ENCODE results near the gene ARHGAP29.
"Not testable (repeated sequence)": the region's sequence is repeated elsewhere in the genome, so short reads cannot be mapped to it uniquely, and the experiment has no call there.

The ARHGAP29 gene

GRCh38 chr1:94154989-94155388 is 82.4 kb downstream of the ARHGAP29 start (continued):
- no peak for TF ChIP-seq ZNF18 (tag by site-specific recombination; IDR thresholded peaks at IDR 0.05)

DNA sequence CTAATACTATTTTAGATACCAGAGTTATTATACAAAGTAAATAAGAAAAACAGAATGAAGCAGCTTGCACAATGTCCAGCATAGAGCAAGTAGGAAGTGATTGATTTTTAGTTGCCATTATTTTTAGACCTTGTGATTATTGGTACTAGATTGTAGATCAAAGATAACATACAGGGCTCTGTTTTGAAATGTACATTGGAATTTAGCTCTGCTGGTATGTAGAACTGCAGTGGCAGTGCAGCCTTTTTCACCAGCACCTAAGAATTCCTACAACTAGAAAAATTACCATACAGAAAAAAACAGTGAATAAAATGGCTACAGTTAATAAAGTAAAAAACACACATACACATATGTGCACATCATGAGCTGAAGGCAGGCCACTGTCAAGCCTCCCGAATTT is 84.3 kb downstream of the ARHGAP29 start:
- no peak overlapping the region for H3K27ac ChIP-seq (ENCODE audit: extremely low read depth, low read depth, low read length)
- no peaks in the 10 kb centered on the region for H3K9me3 ChIP-seq (ENCODE audit: control insufficient read depth, insufficient read depth, low read depth, low read length)
- ChIA-PET CTCF (no interaction called here), POLR2A (no interaction called here)
- TF ChIP-seq SP7 (tag by site-specific recombination; IDR thresholded peaks at IDR 0.05) = no peak
- no peak for TF ChIP-seq ZNF26 (tag by site-specific recombination; IDR thresholded peaks at IDR 0.05)
- TF ChIP-seq ZNF324 (tag by site-specific recombination; IDR thresholded peaks at IDR 0.05) = no peak
- no peak for TF ChIP-seq ZNF837 (tag by site-specific recombination; IDR thresholded peaks at IDR 0.05)
- TF ChIP-seq, protein P1, sequence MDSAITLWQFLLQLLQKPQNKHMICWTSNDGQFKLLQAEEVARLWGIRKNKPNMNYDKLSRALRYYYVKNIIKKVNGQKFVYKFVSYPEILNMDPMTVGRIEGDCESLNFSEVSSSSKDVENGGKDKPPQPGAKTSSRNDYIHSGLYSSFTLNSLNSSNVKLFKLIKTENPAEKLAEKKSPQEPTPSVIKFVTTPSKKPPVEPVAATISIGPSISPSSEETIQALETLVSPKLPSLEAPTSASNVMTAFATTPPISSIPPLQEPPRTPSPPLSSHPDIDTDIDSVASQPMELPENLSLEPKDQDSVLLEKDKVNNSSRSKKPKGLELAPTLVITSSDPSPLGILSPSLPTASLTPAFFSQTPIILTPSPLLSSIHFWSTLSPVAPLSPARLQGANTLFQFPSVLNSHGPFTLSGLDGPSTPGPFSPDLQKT (IDR thresholded peaks at IDR 0.05; ENCODE audit: borderline replicate concordance, low read depth, low read length) = no peak
- TF ChIP-seq ZSCAN4 (tag by site-specific recombination; IDR thresholded peaks at IDR 0.05) = no peak
- TF ChIP-seq ZNF112 (tag by site-specific recombination; IDR thresholded peaks at IDR 0.05) = no peak
- no peak for TF ChIP-seq TRIM28 (IDR thresholded peaks at IDR 0.05; ENCODE audit: borderline replicate concordance, low read length)
- no peaks in the 10 kb centered on the region for H3K4me1 ChIP-seq (ENCODE audit: control insufficient read depth, insufficient read depth, low read length)
- H3K4me3 ChIP-seq (ENCODE audit: low read depth, low read length) = no peak overlapping the region
- H3K36me3 ChIP-seq (ENCODE audit: control insufficient read depth in 2 of 2, insufficient read depth in 1 of 2, low read length in 2 of 2) = no peaks in the 10 kb centered on the region

- CTCF ChIA-PET = interaction anchor here (1.2 kb wide), 1 partner anchor 86 kb away, joined by 5 read pairs; no protein-coding TSS in a partner anchor
- H3K4me3 ChIP-seq (ENCODE audit: low read depth, low read length); POLR2A ChIA-PET; H3K4me1 ChIP-seq (ENCODE audit: control insufficient read depth, insufficient read depth, low read length); H3K36me3 ChIP-seq (ENCODE audit: control insufficient read depth in 2 of 2, insufficient read depth in 1 of 2, low read length in 2 of 2); H3K27ac ChIP-seq (ENCODE audit: extremely low read depth, low read depth, low read length); H3K9me3 ChIP-seq (ENCODE audit: control insufficient read depth, insufficient read depth, low read depth, low read length): not testable (repeated sequence)
Measured at GRCh38 chr1:94149166-94149565, 88.2 kb downstream of the ARHGAP29 start.

DNA sequence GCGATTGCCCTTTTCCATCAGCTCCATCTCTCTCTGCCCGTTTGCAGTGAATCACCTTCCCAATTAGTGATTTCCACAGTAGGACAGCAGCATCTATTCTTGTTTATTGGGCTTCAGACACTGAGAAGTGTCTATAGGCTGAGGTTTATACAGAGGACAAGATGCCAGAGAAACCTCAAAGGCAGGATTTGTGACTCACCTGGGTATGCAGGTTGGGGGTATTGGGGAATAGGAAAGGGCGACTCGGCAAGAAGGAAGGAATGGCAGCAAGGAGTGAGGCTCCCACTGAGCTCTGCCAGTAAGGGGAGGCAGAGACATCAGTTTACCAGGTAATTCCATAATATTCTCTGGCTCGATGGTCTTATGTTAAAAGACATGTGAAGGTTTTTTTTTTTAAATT is 91.1 kb downstream of the ARHGAP29 start:
- Histone ChIP-seq H3K4me3 (ENCODE audit: low read depth, low read length) (no peak overlapping the region), H3K36me3 (ENCODE audit: control insufficient read depth in 2 of 2, insufficient read depth in 1 of 2, low read length in 2 of 2) (no peaks in the 10 kb centered on the region), H3K4me1 (ENCODE audit: control insufficient read depth, insufficient read depth, low read length) (0 out of 2 replicates have a peak, but pooled peaks cover 2% of the 10 kb centered on the region), H3K9me3 (ENCODE audit: control insufficient read depth, insufficient read depth, low read depth, low read length) (no peaks in the 10 kb centered on the region), H3K27ac (ENCODE audit: extremely low read depth, low read depth, low read length) (no peak overlapping the region)
- TF ChIP-seq ZFP3 (tag by site-specific recombination; IDR thresholded peaks at IDR 0.05; ENCODE audit: low read depth) = no peak
- no peak for TF ChIP-seq ZNF266 (tag by site-specific recombination; IDR thresholded peaks at IDR 0.05; ENCODE audit: low read depth)
- no peak for TF ChIP-seq ZNF23 (tag by site-specific recombination; IDR thresholded peaks at IDR 0.05; ENCODE audit: borderline replicate concordance)
- no peak for TF ChIP-seq ZXDB (tag by site-specific recombination; IDR thresholded peaks at IDR 0.05)
- no peak for TF ChIP-seq ZNF785 (tag by site-specific recombination; IDR thresholded peaks at IDR 0.05)
- TF ChIP-seq, protein P2, sequence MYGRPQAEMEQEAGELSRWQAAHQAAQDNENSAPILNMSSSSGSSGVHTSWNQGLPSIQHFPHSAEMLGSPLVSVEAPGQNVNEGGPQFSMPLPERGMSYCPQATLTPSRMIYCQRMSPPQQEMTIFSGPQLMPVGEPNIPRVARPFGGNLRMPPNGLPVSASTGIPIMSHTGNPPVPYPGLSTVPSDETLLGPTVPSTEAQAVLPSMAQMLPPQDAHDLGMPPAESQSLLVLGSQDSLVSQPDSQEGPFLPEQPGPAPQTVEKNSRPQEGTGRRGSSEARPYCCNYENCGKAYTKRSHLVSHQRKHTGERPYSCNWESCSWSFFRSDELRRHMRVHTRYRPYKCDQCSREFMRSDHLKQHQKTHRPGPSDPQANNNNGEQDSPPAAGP (tag by site-specific recombination; IDR thresholded peaks at IDR 0.05) = no peak
- TF ChIP-seq GLI4 (tag by site-specific recombination; IDR thresholded peaks at IDR 0.05) = no peak
- no peak for TF ChIP-seq ZBTB21 (tag by site-specific recombination; IDR thresholded peaks at IDR 0.05)
- TF ChIP-seq ZNF138 (tag by site-specific recombination; IDR thresholded peaks at IDR 0.05; ENCODE audit: borderline replicate concordance) = no peak
- TF ChIP-seq, protein P3, sequence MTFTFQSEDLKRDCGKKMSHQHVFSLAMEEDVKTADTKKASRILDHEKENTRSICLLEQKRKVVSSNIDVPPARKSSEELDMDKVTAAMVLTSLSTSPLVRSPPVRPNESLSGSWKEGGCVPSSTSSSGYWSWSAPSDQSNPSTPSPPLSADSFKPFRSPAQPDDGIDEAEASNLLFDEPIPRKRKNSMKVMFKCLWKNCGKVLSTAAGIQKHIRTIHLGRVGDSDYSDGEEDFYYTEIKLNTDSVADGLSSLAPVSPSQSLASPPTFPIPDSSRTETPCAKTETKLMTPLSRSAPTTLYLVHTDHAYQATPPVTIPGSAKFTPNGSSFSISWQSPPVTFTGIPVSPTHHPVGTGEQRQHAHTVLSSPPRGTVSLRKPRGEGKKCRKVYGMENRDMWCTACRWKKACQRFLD (tag by site-specific recombination; IDR thresholded peaks at IDR 0.05) = no peak
- no peak for TF ChIP-seq ZNF530 (tag by site-specific recombination; IDR thresholded peaks at IDR 0.05; ENCODE audit: low read depth)
- ChIA-PET POLR2A (no interaction called here), CTCF (interaction anchor here (2.2 kb wide), 1 partner anchor 189 kb away, joined by 8 read pairs; no protein-coding TSS in a partner anchor)

All from HEK293 (cell line).